Duodenal mucosa (tissue), 2 donors: ENCODE data around the gene TXNDC17.

Source experiments
- H3K27ac ChIP-seq: one replicate; pipeline ENCODE4 v1.7.0; 2013; ENCODE audit warnings: low read depth, low read length
- H3K27me3 ChIP-seq, 2 donors: one replicate each; pipeline ENCODE4 v1.7.0; 2013; ENCODE audit warnings: low read length in 2 of 2, control low read depth in 1 of 2; ENCODE audit not compliant: insufficient read depth in 2 of 2, control insufficient read depth in 1 of 2
- H3K36me3 ChIP-seq, 2 donors: one replicate each; pipeline ENCODE4 v1.7.0; 2013; ENCODE audit warnings: low read length in 2 of 2, control low read depth in 1 of 2; ENCODE audit not compliant: insufficient read depth in 2 of 2, control insufficient read depth in 1 of 2
- H3K4me1 ChIP-seq, 2 donors: one replicate each; pipeline ENCODE4 v1.7.0; 2013; ENCODE audit warnings: low read length in 2 of 2, control low read depth in 1 of 2; ENCODE audit not compliant: insufficient read depth in 2 of 2, control insufficient read depth in 1 of 2
- H3K4me3 ChIP-seq, 2 donors: one replicate each; pipeline ENCODE4 v1.7.0; 2013; ENCODE audit warnings: low read length in 2 of 2, low read depth in 1 of 2
- H3K9ac ChIP-seq, 2 donors: one replicate each; pipeline ENCODE4 v1.7.0; 2013; ENCODE audit warnings: low read length in 2 of 2, low read depth in 1 of 2
- H3K9me3 ChIP-seq, 2 donors: one replicate each; pipeline ENCODE4 v1.7.0; 2013; ENCODE audit warnings: low read length in 2 of 2, control low read depth in 1 of 2; ENCODE audit not compliant: control insufficient read depth in 1 of 2

Gene TXNDC17

GRCh38 chr17:6603744-6604325 is 37.0 kb upstream of the TXNDC17 start:
- no peak overlapping the region for H3K9ac ChIP-seq
- no peak overlapping the region for H3K27ac ChIP-seq
- H3K36me3 ChIP-seq: peaks cover 39 to 50% of the 10 kb centered on the region in 2 donors

GRCh38 chr17:6605142-6605541 is 35.7 kb upstream of the TXNDC17 start:
- Histone ChIP-seq H3K4me3 (no peak overlapping the region), H3K9me3 (no peaks in the 10 kb centered on the region), H3K4me1 (no peaks in the 10 kb centered on the region), H3K36me3 (peaks cover 37 to 57% of the 10 kb centered on the region in 2 donors), H3K27ac (no peak overlapping the region), H3K9ac (no peak overlapping the region), H3K27me3 (no peaks in the 10 kb centered on the region)

More at GRCh38 chr17:6603744-6604325, 37.0 kb upstream of the TXNDC17 start:
- H3K27me3 ChIP-seq: no peaks in the 10 kb centered on the region
- peaks cover 5 to 7% of the 10 kb centered on the region in 2 donors for H3K4me1 ChIP-seq
- H3K9me3 ChIP-seq: no peaks in the 10 kb centered on the region
- H3K4me3 ChIP-seq: no peak overlapping the region

- H3K4me3 ChIP-seq: no peak overlapping the region
- H3K9ac ChIP-seq: no peak overlapping the region
- peaks cover 31 to 60% of the 10 kb centered on the region in 2 donors for H3K36me3 ChIP-seq
- no peak overlapping the region for H3K27ac ChIP-seq
- H3K4me1 ChIP-seq: no peaks in the 10 kb centered on the region
- no peaks in the 10 kb centered on the region for H3K27me3 ChIP-seq
- H3K9me3 ChIP-seq: no peaks in the 10 kb centered on the region
Measured at GRCh38 chr17:6608321-6608720, 32.5 kb upstream of the TXNDC17 start.

- Histone ChIP-seq H3K27me3 (no peaks in the 10 kb centered on the region), H3K9me3 (no peaks in the 10 kb centered on the region), H3K27ac (no peak overlapping the region), H3K4me3 (no peak overlapping the region), H3K9ac (no peak overlapping the region), H3K4me1 (no peaks in the 10 kb centered on the region), H3K36me3 (peaks cover 31 to 58% of the 10 kb centered on the region in 2 donors)
Measured at GRCh38 chr17:6610011-6610410, 30.8 kb upstream of the TXNDC17 start.

- no peaks in the 10 kb centered on the region for H3K4me1 ChIP-seq
- H3K36me3 ChIP-seq: peaks cover 35 to 49% of the 10 kb centered on the region in 2 donors
- H3K27me3 ChIP-seq: no peaks in the 10 kb centered on the region
- no peak overlapping the region for H3K27ac ChIP-seq
- no peak overlapping the region for H3K4me3 ChIP-seq
- H3K9ac ChIP-seq: no peak overlapping the region
- H3K9me3 ChIP-seq: no peaks in the 10 kb centered on the region
Measured at GRCh38 chr17:6611231-6611630, 29.6 kb upstream of the TXNDC17 start.

- H3K9ac ChIP-seq: no peak overlapping the region
Measured at GRCh38 chr17:6623941-6624340, 16.9 kb upstream of the TXNDC17 start.

GRCh38 chr17:6626616-6627015 is 14.2 kb upstream of the TXNDC17 start:
- no peaks in the 10 kb centered on the region for H3K27me3 ChIP-seq
- H3K36me3 ChIP-seq: peaks cover 21 to 49% of the 10 kb centered on the region in 2 donors
- H3K4me3 ChIP-seq: no peak overlapping the region
- H3K9ac ChIP-seq: no peak overlapping the region
- H3K9me3 ChIP-seq: no peaks in the 10 kb centered on the region
- H3K4me1 ChIP-seq: peaks cover 0 to 4% of the 10 kb centered on the region in 2 donors
- no peak overlapping the region for H3K27ac ChIP-seq

More at GRCh38 chr17:6623941-6624340, 16.9 kb upstream of the TXNDC17 start:
- no peaks in the 10 kb centered on the region for H3K4me1 ChIP-seq
- no peak overlapping the region for H3K4me3 ChIP-seq
- peaks cover 25 to 65% of the 10 kb centered on the region in 2 donors for H3K36me3 ChIP-seq
- H3K9me3 ChIP-seq: no peaks in the 10 kb centered on the region
- no peaks in the 10 kb centered on the region for H3K27me3 ChIP-seq
- H3K27ac ChIP-seq: no peak overlapping the region

- no peaks in the 10 kb centered on the region for H3K27me3 ChIP-seq
- H3K9ac ChIP-seq: no peak overlapping the region
- H3K4me1 ChIP-seq: peaks cover 0 to 4% of the 10 kb centered on the region in 2 donors
- H3K27ac ChIP-seq: no peak overlapping the region
- H3K4me3 ChIP-seq: no peak overlapping the region
- H3K9me3 ChIP-seq: no peaks in the 10 kb centered on the region
- peaks cover 21 to 47% of the 10 kb centered on the region in 2 donors for H3K36me3 ChIP-seq
Measured at GRCh38 chr17:6627019-6627418, 13.8 kb upstream of the TXNDC17 start.

- Histone ChIP-seq H3K4me1 (peaks cover 0 to 4% of the 10 kb centered on the region in 2 donors), H3K27ac (no peak overlapping the region)
Measured at GRCh38 chr17:6630390-6630789, 10.5 kb upstream of the TXNDC17 start.

GRCh38 chr17:6632530-6632929 is 8.3 kb upstream of the TXNDC17 start:
- Histone ChIP-seq H3K27ac (no peak overlapping the region), H3K36me3 (peaks cover 17 to 29% of the 10 kb centered on the region in 2 donors), H3K9me3 (no peaks in the 10 kb centered on the region), H3K4me1 (peaks cover 0 to 4% of the 10 kb centered on the region in 2 donors), H3K27me3 (no peaks in the 10 kb centered on the region), H3K4me3 (no peak overlapping the region), H3K9ac (no peak overlapping the region)

More at GRCh38 chr17:6630390-6630789, 10.5 kb upstream of the TXNDC17 start:
- Histone ChIP-seq H3K9ac (no peak overlapping the region), H3K27me3 (no peaks in the 10 kb centered on the region), H3K36me3 (peaks cover 17 to 41% of the 10 kb centered on the region in 2 donors), H3K4me3 (no peak overlapping the region), H3K9me3 (no peaks in the 10 kb centered on the region)
